HT1080 (cell line): ENCODE data around the gene VWA3B. TPM values are rescaled to one million over a fixed set of nuclear protein-coding genes. Genes with fewer than 3 reads are reported as not detected.

Experiments
- DNase-seq: peaks from one replicate; pipeline ENCODE4 v3.0.0-alpha.2; 2015; ENCODE audit warnings: low read depth
- total RNA-seq: library from RNA; depleted of rRNA; stranded (reverse); fragments of >200 nt; shearing (Covaris generic); gene quantifications from 2 replicates; pipeline ENCODE4 v1.2.3, GENCODE V29; 2014

The VWA3B gene
- total RNA-seq, 1 experiment from 2014 or later, result not detected

GRCh38 chr2:98167916-98168315, 80.9 kb downstream of the VWA3B start:
- no peak for DNase-seq

DNA sequence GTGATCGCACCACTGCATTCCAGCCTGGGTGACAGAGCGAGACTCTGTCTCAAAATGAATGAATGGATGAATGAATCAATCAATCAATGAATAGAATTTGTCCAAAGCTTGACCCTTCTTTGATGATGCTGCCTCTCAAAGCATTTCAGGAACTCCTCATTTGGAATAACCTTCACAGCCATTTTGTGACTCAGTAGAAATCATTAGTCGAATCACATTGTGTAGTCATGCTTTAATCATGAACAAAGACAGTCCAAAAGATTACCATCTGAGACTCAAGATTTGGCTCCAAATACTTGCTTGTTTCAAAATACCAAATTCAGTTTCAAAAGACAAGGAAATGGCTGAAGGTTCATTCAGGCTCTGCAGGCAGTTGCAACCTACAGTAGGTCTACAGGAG, 83.1 kb downstream of the VWA3B start:
- DNase-seq, result no peak

DNA sequence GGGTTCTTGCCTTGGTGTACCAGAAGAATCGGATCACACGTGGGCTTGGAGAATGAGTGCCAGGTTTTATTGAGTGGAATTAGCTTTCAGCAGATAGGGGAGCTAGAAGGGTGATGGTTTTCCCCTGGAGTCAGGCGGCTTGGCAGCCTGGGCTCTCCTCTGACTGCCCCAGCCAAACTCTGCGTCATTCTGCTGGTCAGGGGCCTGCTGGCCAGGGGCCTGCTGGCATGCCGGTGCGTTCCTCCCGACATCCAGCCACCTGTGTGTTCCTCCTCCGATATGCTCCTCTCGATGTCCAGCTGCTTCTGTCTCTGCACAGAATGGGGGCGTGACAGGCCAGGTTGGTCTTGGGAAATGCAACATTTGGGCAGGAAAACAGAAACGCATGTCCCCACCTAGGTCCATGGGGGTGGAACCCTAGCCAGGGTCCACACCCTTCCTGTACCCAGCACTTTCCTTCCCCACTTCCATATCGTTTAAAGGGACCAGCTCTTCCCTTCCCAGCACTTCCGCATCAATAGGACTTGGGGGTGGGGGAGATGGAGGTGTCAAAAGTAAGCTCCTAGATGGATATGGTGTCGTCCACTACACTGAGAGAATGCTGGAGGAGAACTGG, 85.3 kb downstream of the VWA3B start:
- DNase-seq, result no peak

- DNase-seq, result no peak
These were observed 86.0 kb downstream of the VWA3B start for GRCh38 chr2:98172951-98173350.

- no peak for DNase-seq
These were observed 88.8 kb downstream of the VWA3B start for GRCh38 chr2:98175811-98176210.

DNA sequence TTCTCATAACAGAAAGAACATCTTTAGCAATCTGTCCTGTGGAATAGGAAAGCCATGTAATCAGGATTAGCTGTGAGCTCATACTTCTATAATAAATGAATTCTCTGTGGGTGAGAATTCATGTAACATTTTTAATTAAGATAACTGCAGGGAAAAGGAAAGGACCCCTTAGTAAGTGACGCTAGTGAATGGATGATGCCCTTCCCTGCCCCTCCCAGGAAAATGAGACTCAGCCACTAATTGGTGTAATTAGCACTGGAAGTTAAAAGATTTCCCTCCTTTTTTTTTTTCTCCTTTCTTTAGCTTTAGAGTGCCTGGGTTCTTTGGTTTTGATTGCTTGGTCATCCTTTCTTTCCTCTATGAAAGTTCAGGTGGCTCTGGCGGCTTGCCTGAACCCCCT, 90.3 kb downstream of the VWA3B start:
- no peak for DNase-seq

- no peak for DNase-seq
These were observed 91.0 kb downstream of the VWA3B start for GRCh38 chr2:98177986-98178385.

GRCh38 chr2:98180456-98180855, 93.5 kb downstream of the VWA3B start:
- no peak for DNase-seq

DNA sequence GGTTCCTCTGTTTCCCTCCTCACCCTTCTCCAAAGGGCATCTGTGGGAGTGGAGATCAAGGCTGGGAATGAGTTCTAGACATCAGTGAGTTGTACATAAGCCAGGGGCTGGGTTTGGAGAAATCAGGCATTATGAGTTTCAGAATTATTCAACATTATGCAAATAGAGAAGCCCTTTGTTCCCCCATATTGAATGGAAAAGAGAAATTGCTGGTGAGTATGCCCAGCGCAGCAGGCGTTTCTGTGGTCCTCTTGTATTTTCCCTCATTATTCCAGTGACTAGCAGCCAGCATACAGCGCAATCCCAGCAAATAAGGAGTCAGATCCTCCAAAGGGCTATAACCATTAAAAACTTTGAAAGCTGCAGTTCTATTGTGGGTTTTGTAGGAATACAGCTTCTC, 94.4 kb downstream of the VWA3B start:
- no peak for DNase-seq

- DNase-seq, result no peak
These were observed 98.8 kb downstream of the VWA3B start for GRCh38 chr2:98185801-98186200.

- DNase-seq, result no peak
These were observed 100.2 kb downstream of the VWA3B start for GRCh38 chr2:98187194-98187593.

- DNase-seq, result no peak
These were observed 101.5 kb downstream of the VWA3B start for GRCh38 chr2:98188351-98189046.

DNA sequence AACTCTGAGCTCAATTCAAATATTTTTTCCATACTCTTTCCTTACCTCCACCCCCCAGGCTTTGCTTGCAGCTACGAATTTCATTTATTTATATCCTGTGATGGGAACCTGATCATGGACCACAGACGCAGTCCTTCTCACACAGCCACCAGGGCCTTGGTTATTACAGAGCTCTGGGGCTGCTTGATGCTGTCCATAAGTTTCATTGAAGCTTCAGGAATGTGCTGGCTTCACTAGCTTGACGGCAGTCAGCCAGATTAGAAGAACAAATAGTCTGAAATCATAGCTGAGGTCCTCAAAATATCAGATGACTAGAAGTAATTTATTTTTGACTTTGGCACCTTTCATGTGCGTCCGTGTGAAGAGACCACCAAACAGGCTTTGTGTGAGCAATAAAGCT, 104.9 kb downstream of the VWA3B start:
- no peak for DNase-seq

DNA sequence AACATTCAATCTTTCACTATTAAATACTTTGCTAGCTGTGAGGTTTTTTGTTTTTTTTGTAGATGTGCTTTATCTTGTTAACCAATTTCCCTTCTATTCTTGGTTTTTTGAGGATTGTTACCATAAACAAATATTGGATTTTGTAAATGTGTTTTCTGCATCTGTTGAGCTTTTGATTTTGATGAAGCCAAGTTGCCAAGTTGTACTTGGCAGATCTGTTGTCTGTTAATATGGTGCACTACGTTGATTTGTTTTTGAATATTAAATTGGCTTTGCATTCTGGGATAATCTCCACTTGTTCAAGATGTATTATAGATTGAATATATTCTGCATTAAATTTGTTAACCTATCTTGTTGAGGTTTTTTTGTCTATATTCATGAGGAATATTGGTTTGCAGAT, 114.6 kb downstream of the VWA3B start:
- no peak for DNase-seq

- no peak for DNase-seq
These were observed 118.9 kb downstream of the VWA3B start for GRCh38 chr2:98205889-98206288.

GRCh38 chr2:98212092-98213000, 125.4 kb downstream of the VWA3B start:
- no peak for DNase-seq

GRCh38 chr2:98216616-98217015, 129.6 kb downstream of the VWA3B start:
- no peak for DNase-seq

DNA sequence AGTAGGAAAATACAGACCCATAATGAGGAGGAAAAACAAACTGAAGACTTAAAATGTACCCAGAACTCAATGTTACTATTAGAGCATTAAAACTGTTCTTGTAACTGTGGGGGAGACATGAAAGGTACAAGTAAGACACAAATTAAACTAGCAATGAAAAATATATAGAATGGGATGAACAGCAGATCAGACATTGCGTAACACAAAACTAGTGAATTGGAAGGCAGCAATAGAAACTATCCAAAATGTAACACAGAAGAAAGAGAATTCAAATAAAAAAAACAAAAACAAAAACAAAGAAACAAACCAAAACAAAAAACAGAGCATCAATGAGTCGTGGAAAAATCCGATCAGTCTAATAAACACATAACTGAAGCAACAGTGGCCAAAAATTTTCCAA, 132.2 kb downstream of the VWA3B start:
- no peak for DNase-seq

- no peak for DNase-seq
These were observed 147.0 kb downstream of the VWA3B start for GRCh38 chr2:98233941-98234340.

GRCh38 chr2:98234776-98235175, 147.8 kb downstream of the VWA3B start:
- DNase-seq, result no peak

DNA sequence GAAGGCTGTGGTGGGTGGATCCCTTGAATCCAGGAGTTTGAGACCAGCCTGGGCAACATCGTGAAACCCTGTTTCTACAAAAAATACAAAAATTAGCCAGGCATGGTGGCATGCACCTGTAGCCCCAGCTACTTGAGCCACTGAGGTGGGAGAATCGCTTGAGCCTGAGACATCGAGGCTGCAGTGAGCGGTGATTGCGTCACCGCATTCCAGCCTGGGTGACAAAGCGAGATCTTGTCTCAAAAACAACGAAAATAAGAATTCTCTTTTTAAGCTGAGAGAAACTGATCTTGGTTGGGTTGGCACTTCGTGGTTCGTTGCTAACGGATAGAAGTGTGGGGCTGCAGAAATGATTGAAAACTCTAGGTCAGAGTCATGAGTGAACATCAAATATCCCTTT, 150.0 kb downstream of the VWA3B start:
- peak; percentile 4 for DNase-seq

DNA sequence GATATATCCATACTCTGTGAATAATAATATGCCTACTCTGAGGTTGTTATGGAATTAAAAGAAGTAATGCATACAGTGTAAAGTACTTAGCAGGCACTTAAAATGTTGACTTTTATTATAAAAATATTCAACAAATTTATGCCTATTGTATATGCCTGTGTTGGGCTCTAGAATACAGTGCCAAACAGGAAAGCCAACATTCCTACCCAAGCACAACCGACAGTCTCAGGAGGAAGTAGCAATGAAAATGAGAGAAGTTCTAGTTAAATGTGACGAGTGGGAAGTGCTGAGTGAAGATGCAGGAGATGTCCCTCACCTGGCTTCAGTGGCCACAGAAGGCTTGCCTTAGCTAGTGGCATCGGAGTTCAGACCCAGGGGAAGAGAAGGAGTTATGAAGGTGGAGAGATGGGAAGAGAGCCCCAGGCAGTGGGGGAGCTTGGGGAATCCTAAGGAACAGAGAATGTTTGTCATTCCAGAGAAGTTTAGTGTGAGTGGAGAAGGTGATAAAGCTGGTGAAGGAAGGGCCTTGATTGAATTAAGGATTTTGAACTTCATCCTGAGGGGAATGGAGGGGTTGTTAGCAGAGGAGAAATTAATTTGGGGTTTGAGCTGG, 153.9 kb downstream of the VWA3B start:
- no peak for DNase-seq
